ENCODE data around the gene TANC1.

GRCh38 chr2:159175182-159175581 is 206.7 kb downstream of the TANC1 start:
- no peak for TF ChIP-seq CTCF (IDR thresholded peaks at IDR 0.05; ENCODE audit: borderline replicate concordance, extremely low read depth, low read length, poor library complexity, severe bottlenecking)
- TF ChIP-seq EZH2 (IDR thresholded peaks at IDR 0.05; ENCODE audit: borderline replicate concordance, low read depth, low read length, severe bottlenecking) = no peak

Measured in DND-41 (cell line).